Stimulated activated CD8-positive, alpha-beta memory T cell treated with anti-CD3 and anti-CD28 coated beads, Interleukin-15, amount 100 ng/mL, for 24 hours (primary cell): ENCODE data around the gene NDUFB6.
"Not testable (repeated sequence)": the region's sequence is repeated elsewhere in the genome, so short reads cannot be mapped to it uniquely, and the experiment has no call there.

Experiments used
- DNase-seq: peaks from one replicate; pipeline ENCODE4 v3.0.0-alpha.2; 2020; ENCODE audit warnings: low read depth

Gene NDUFB6

GRCh38 chr9:32571969-32572899 is 725 bp downstream of the NDUFB6 start:
- DNase-seq: peak; percentile 12

GRCh38 chr9:32570262-32570661 is 2.7 kb downstream of the NDUFB6 start:
- no peak for DNase-seq

GRCh38 chr9:32566770-32567169 is 6.2 kb downstream of the NDUFB6 start:
- DNase-seq: no peak

- no peak for DNase-seq
Measured at GRCh38 chr9:32565967-32566366, 7.0 kb downstream of the NDUFB6 start.

GRCh38 chr9:32558408-32558934 is 14.5 kb downstream of the NDUFB6 start:
- DNase-seq: no peak

- DNase-seq: no peak
Measured at GRCh38 chr9:32554591-32554990, 18.4 kb downstream of the NDUFB6 start.

- DNase-seq: no peak
Measured at GRCh38 chr9:32554107-32554506, 18.9 kb downstream of the NDUFB6 start.

GRCh38 chr9:32552172-32552872 is 20.6 kb downstream of the NDUFB6 start, which contains the start of the genes SMIM27 and TOPORS:
TSS of gene SMIM27 (plus strand) at chr9:32552327. CDS start at chr9:32552435, 108 bp downstream.
TSS of gene TOPORS (minus strand) at chr9:32552586. CDS start at chr9:32552436, 150 bp downstream.
- DNase-seq: peak; percentile 82

GRCh38 chr9:32551276-32552051 is 21.5 kb downstream of the NDUFB6 start:
- DNase-seq: no peak

GRCh38 chr9:32550562-32551275 is 22.2 kb downstream of the NDUFB6 start:
- peak; percentile 81 for DNase-seq

GRCh38 chr9:32550150-32550561 is 22.8 kb downstream of the NDUFB6 start:
- no peak for DNase-seq

- not testable (repeated sequence) for DNase-seq
Measured at GRCh38 chr9:32548213-32548612, 24.7 kb downstream of the NDUFB6 start.

- no peak for DNase-seq
Measured at GRCh38 chr9:32545884-32546283, 27.1 kb downstream of the NDUFB6 start.

GRCh38 chr9:32543047-32543446 is 29.9 kb downstream of the NDUFB6 start:
- DNase-seq: no peak

GRCh38 chr9:32533816-32534215 is 39.1 kb downstream of the NDUFB6 start:
- no peak for DNase-seq

- DNase-seq: no peak
Measured at GRCh38 chr9:32533336-32533735, 39.6 kb downstream of the NDUFB6 start.

- DNase-seq: no peak
Measured at GRCh38 chr9:32526707-32527048, 46.3 kb downstream of the NDUFB6 start.

- peak; percentile 41 for DNase-seq
Measured at GRCh38 chr9:32526041-32526706, 46.8 kb downstream of the NDUFB6 start, which contains the start of gene RIGI. TSS of gene RIGI (minus strand) at chr9:32526196. CDS start at chr9:32526166, 30 bp downstream.

- no peak for DNase-seq
Measured at GRCh38 chr9:32525709-32526030, 47.3 kb downstream of the NDUFB6 start.

- no peak for DNase-seq
Measured at GRCh38 chr9:32524892-32525708, 47.9 kb downstream of the NDUFB6 start.
